SK-N-SH (cell line): ENCODE measurements around the gene UCK2. TPM values are rescaled to one million over a fixed set of nuclear protein-coding genes. Genes with fewer than 3 reads are reported as not detected.

Experiments
- CTCF ChIA-PET: fragments of 300-600, 350-600 bp; formaldehyde crosslinking; extraction: SDS; loops from one replicate; lab custom pipeline; 2021; lab: Yijun Ruan, JAX
- POLR2A ChIA-PET: fragments of 350-600 bp; sonication (Branson Sonifier 250); formaldehyde crosslinking; extraction: SDS; loops from one replicate; lab custom pipeline; 2020; ENCODE audit warnings: antibody characterized with exemption, inconsistent platforms; lab: Yijun Ruan, JAX
- DNase-seq: peaks from one replicate; pipeline ENCODE4 v3.0.0; 2012
- H2AFZ ChIP-seq: fragments of 200-600 bp; sonication (generic); 2 replicates; pipeline ENCODE4 v1.8.1; 2016; ENCODE audit warnings: antibody characterized with exemption, mild to moderate bottlenecking, low read depth
- H3F3A ChIP-seq: fragments of 200-600 bp; sonication (generic); replicated peaks from 2 replicates; pipeline ENCODE3; 2016; ENCODE audit warnings: antibody characterized with exemption, mild to moderate bottlenecking; ENCODE audit not compliant: insufficient read depth
- H3K27ac ChIP-seq, 2 experiments: fragments of 200-500 bp in 1 of 2; fragments of 200-600 bp in 1 of 2; sonication (Bioruptor generic) in 1 of 2; sonication (generic), shearing (Covaris generic) in 1 of 2; 2 replicates each; pipeline versions ENCODE4 v1.5.1 to v1.6.1; 2014 to 2016; ENCODE audit warnings: low read depth in 2 of 2, inconsistent platforms in 1 of 2, low read length in 1 of 2, mild to moderate bottlenecking in 1 of 2, mixed read lengths in 1 of 2
- H3K27me3 ChIP-seq: fragments of 200-600 bp; sonication (generic), shearing (Covaris generic); 2 replicates; pipeline ENCODE4 v1.6.1; 2016; ENCODE audit warnings: mixed run types; ENCODE audit not compliant: insufficient read depth
- H3K36me3 ChIP-seq, 2 experiments: fragments of 200-500 bp in 1 of 2; fragments of 200-600 bp in 1 of 2; sonication (Bioruptor generic) in 1 of 2; sonication (generic) in 1 of 2; replicated peaks in 1 of 2; 2 replicates each; pipeline versions ENCODE3 to v1.5.1; 2014 to 2016; ENCODE audit warnings: low read length in 1 of 2, mild to moderate bottlenecking in 1 of 2; ENCODE audit not compliant: insufficient read depth in 2 of 2, control insufficient read depth in 1 of 2
- H3K4me1 ChIP-seq, 2 experiments: fragments of 200-500 bp in 1 of 2; fragments of 200-600 bp in 1 of 2; sonication (Bioruptor generic) in 1 of 2; sonication (generic), shearing (Covaris generic) in 1 of 2; 2 replicates each; pipeline versions ENCODE4 v1.5.1 to v1.6.1; 2014 to 2016; ENCODE audit warnings: low read depth in 1 of 2, low read length in 1 of 2, mixed run types in 1 of 2; ENCODE audit not compliant: insufficient read depth in 2 of 2, control insufficient read depth in 1 of 2
- H3K4me2 ChIP-seq: fragments of 200-600 bp; sonication (generic), shearing (Covaris generic); 2 replicates; pipeline ENCODE4 v1.6.1; 2017; ENCODE audit warnings: mixed run types
- H3K4me3 ChIP-seq, 2 experiments: fragments of 200-500 bp in 1 of 2; fragments of 200-600 bp in 1 of 2; sonication (Bioruptor generic) in 1 of 2; sonication (generic), shearing (Covaris generic) in 1 of 2; 2 replicates each; pipeline versions ENCODE4 v1.5.1 to v1.8.1; 2014 to 2016; ENCODE audit warnings: low read depth in 2 of 2, inconsistent platforms in 1 of 2, low read length in 1 of 2, mild to moderate bottlenecking in 1 of 2, mixed read lengths in 1 of 2, moderate library complexity in 1 of 2
- H3K79me2 ChIP-seq: fragments of 200-600 bp; sonication (generic); 2 replicates; pipeline ENCODE4 v1.8.1; 2017; ENCODE audit warnings: mild to moderate bottlenecking; ENCODE audit not compliant: insufficient read depth
- H3K9ac ChIP-seq: fragments of 200-600 bp; sonication (generic); 2 replicates; pipeline ENCODE4 v1.6.1; 2017; ENCODE audit warnings: mixed run types
- H3K9me2 ChIP-seq: fragments of 200-600 bp; sonication (generic); 2 replicates; pipeline ENCODE4 v1.6.1; 2017; ENCODE audit warnings: mixed run types
- H3K9me3 ChIP-seq: fragments of 200-600 bp; sonication (generic); 2 replicates; pipeline ENCODE4 v1.6.1; 2017; ENCODE audit warnings: mixed run types, mild to moderate bottlenecking, moderate library complexity
- H4K20me1 ChIP-seq: fragments of 200-600 bp; sonication (generic); 2 replicates; pipeline ENCODE4 v1.6.1; 2017; ENCODE audit warnings: mild to moderate bottlenecking, mixed run types; ENCODE audit not compliant: insufficient read depth
- ELF1 ChIP-seq: IDR thresholded peaks from 2 replicates; pipeline ENCODE4 v1.4.0; 2012
- EZH2phosphoT487 ChIP-seq: fragments of 200-600 bp; sonication (generic); IDR thresholded peaks from 2 replicates; pipeline ENCODE4 v1.6.1; 2017; ENCODE audit warnings: low read depth, mixed run types, mild to moderate bottlenecking, antibody characterized with exemption, moderate library complexity, borderline replicate concordance
- FOXM1 ChIP-seq: IDR thresholded peaks from 2 replicates; pipeline ENCODE4 v1.4.0; 2012; ENCODE audit warnings: low read depth, mild to moderate bottlenecking
- JUND ChIP-seq: IDR thresholded peaks from 2 replicates; pipeline ENCODE4 v1.4.0; 2012
- NFIC ChIP-seq: IDR thresholded peaks from 2 replicates; pipeline ENCODE4 v1.4.0; 2012; ENCODE audit warnings: borderline replicate concordance
- RXRA ChIP-seq: IDR thresholded peaks from 2 replicates; pipeline ENCODE4 v1.4.0; 2012; ENCODE audit warnings: low read depth, mild to moderate bottlenecking, borderline replicate concordance
- SIN3A ChIP-seq: IDR thresholded peaks from 2 replicates; pipeline ENCODE4 v1.6.1; 2012; ENCODE audit warnings: low read depth, mild to moderate bottlenecking, low read length, moderate library complexity, borderline replicate concordance
- SMC3 ChIP-seq: IDR thresholded peaks from 2 replicates; pipeline ENCODE4 v1.6.1; 2012; ENCODE audit warnings: low read depth, low read length, improper control_type of control experiment
- WGBS: methylation state at CpG from one replicate; pipeline ENCODE4 v1.1.6; 2017; ENCODE audit warnings: low lambda C conversion rate; 5-methylcytosine and 5-hydroxymethylcytosine counted together
- polyA plus RNA-seq, 3 experiments: library from polyadenylated mRNA; depleted of rRNA; stranded (reverse); fragments of >200 nt; gene quantifications; 2 replicates each; pipeline ENCODE4 v1.2.3, GENCODE V29; 2012
- TF ChIP-seq, protein P1 (sequence below): IDR thresholded peaks from 2 replicates; pipeline ENCODE4 v1.4.0; 2012; ENCODE audit warnings: low read depth, borderline replicate concordance
- TF ChIP-seq, protein P2 (sequence below): IDR thresholded peaks from 2 replicates; pipeline ENCODE4 v1.4.0; 2012; ENCODE audit warnings: low read depth, borderline replicate concordance
- TF ChIP-seq, protein P3 (sequence below): fragments of 150-350 bp; IDR thresholded peaks from 2 replicates; pipeline ENCODE4 v1.6.1; 2017; ENCODE audit warnings: antibody characterized with exemption, low read length, low read depth, borderline replicate concordance
- TF ChIP-seq, protein P4 (sequence below): fragments of 150-350 bp; IDR thresholded peaks from 2 replicates; pipeline ENCODE4 v1.6.1; 2016; ENCODE audit warnings: mild to moderate bottlenecking, low read depth, low read length
- TF ChIP-seq, protein P5 (sequence below): IDR thresholded peaks from 2 replicates; pipeline ENCODE4; 2012

UCK2 gene
- polyA plus RNA-seq, 1 of the 3 experiments (the other 2 are of a cell fraction): 53.7 TPM

DNA sequence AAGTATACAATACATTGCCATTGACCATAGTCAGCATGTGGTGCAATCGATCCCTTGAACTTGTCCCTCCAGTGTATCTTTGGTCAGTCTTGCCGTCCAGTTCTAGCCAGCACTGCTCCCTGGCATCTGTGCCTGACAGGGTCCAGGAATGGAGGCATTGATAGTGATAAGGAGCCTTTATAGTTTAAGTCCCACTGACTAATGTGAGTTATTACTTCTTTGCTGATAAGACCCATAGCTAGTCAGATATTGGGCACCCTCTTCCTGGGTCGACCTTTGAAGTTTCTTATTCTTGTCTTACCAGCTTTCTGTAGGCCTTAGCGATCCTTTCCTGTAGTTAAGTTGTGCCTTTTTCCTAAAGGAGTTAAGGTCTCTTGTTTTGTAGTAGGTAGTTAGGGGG lies 13.0 kb downstream of the UCK2 start:
- Histone ChIP-seq H3F3A (no peaks in the 10 kb centered on the region), H3K4me2 (no peak overlapping the region), H3K79me2 (peaks cover 100% of the 10 kb centered on the region), H3K27ac (no peak overlapping the region), H2AFZ (no peak overlapping the region), H4K20me1 (peaks cover 38% of the 10 kb centered on the region), H3K9me2 (no peaks in the 10 kb centered on the region), H3K27me3 (no peaks in the 10 kb centered on the region), H3K9ac (no peak overlapping the region), H3K4me1 (peaks cover 11 to 15% of the 10 kb centered on the region in 2 experiments; a peak in 3 of 4 replicates), H3K36me3 (no peaks in the 10 kb centered on the region), H3K4me3 (no peak overlapping the region), H3K9me3 (no peaks in the 10 kb centered on the region)
- WGBS: 88% methylated on average over 4 of the region's 4 CpGs
- TF ChIP-seq, protein P1, sequence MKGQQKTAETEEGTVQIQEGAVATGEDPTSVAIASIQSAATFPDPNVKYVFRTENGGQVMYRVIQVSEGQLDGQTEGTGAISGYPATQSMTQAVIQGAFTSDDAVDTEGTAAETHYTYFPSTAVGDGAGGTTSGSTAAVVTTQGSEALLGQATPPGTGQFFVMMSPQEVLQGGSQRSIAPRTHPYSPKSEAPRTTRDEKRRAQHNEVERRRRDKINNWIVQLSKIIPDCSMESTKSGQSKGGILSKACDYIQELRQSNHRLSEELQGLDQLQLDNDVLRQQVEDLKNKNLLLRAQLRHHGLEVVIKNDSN: no peak
- TF ChIP-seq EZH2phosphoT487: no peak
- no peak for TF ChIP-seq ELF1
- no peak for TF ChIP-seq SMC3
- TF ChIP-seq, protein P2, sequence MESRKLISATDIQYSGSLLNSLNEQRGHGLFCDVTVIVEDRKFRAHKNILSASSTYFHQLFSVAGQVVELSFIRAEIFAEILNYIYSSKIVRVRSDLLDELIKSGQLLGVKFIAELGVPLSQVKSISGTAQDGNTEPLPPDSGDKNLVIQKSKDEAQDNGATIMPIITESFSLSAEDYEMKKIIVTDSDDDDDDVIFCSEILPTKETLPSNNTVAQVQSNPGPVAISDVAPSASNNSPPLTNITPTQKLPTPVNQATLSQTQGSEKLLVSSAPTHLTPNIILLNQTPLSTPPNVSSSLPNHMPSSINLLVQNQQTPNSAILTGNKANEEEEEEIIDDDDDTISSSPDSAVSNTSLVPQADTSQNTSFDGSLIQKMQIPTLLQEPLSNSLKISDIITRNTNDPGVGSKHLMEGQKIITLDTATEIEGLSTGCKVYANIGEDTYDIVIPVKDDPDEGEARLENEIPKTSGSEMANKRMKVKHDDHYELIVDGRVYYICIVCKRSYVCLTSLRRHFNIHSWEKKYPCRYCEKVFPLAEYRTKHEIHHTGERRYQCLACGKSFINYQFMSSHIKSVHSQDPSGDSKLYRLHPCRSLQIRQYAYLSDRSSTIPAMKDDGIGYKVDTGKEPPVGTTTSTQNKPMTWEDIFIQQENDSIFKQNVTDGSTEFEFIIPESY: no peak
- no peak for TF ChIP-seq NFIC
- no peak for TF ChIP-seq JUND
- no peak for TF ChIP-seq SIN3A
- TF ChIP-seq, protein P3, sequence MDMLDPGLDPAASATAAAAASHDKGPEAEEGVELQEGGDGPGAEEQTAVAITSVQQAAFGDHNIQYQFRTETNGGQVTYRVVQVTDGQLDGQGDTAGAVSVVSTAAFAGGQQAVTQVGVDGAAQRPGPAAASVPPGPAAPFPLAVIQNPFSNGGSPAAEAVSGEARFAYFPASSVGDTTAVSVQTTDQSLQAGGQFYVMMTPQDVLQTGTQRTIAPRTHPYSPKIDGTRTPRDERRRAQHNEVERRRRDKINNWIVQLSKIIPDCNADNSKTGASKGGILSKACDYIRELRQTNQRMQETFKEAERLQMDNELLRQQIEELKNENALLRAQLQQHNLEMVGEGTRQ: no peak
- TF ChIP-seq, protein P4, sequence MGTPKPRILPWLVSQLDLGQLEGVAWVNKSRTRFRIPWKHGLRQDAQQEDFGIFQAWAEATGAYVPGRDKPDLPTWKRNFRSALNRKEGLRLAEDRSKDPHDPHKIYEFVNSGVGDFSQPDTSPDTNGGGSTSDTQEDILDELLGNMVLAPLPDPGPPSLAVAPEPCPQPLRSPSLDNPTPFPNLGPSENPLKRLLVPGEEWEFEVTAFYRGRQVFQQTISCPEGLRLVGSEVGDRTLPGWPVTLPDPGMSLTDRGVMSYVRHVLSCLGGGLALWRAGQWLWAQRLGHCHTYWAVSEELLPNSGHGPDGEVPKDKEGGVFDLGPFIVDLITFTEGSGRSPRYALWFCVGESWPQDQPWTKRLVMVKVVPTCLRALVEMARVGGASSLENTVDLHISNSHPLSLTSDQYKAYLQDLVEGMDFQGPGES: no peak
- POLR2A ChIA-PET: no interaction called here
- CTCF ChIA-PET: no interaction called here
- no peak for DNase-seq

DNA sequence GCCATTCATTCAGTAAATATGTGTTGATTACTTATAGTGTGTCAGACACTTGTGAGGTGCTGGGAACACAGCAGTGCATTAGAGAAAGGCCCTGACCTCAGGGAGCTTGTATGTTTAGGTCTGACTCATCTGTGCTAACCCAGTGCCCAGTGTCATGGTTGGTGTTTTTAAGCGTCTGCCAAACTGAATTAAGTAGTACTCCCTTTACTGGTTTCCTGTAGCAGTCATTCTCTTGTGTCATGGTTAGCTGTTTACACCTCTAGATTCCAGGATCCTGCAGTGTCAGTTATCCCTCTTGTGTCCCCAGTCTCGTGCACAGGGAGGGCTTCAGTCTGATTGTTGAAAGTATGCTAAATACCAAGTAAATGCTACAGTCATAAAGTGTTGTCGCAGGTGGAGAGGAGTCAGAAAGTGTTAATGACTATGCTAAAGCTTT lies 14.2 kb downstream of the UCK2 start:
- Histone ChIP-seq H3K79me2 (peaks cover 100% of the 10 kb centered on the region), H3K4me1 (peaks cover 11 to 16% of the 10 kb centered on the region in 2 experiments; a peak in 3 of 4 replicates), H3K36me3 (no peaks in the 10 kb centered on the region), H3K9me3 (no peaks in the 10 kb centered on the region), H3K9ac (no peak overlapping the region), H3K4me2 (no peak overlapping the region), H3K4me3 (no peak overlapping the region), H4K20me1 (peaks cover 40% of the 10 kb centered on the region), H3K27me3 (no peaks in the 10 kb centered on the region), H3K9me2 (no peaks in the 10 kb centered on the region), H2AFZ (no peak overlapping the region), H3F3A (no peaks in the 10 kb centered on the region), H3K27ac (no peak overlapping the region)
- 87% methylated on average over 3 of the region's 3 CpGs for WGBS
- DNase-seq: no peak
- no peak for TF ChIP-seq RXRA
- TF ChIP-seq FOXM1: no peak
- TF ChIP-seq, protein P5, sequence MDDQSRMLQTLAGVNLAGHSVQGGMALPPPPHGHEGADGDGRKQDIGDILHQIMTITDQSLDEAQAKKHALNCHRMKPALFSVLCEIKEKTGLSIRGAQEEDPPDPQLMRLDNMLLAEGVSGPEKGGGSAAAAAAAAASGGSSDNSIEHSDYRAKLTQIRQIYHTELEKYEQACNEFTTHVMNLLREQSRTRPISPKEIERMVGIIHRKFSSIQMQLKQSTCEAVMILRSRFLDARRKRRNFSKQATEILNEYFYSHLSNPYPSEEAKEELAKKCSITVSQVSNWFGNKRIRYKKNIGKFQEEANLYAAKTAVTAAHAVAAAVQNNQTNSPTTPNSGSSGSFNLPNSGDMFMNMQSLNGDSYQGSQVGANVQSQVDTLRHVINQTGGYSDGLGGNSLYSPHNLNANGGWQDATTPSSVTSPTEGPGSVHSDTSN: 0 out of 2 replicates have a peak, but pooled peaks have one; percentile 8
- ChIA-PET CTCF (no interaction called here), POLR2A (no interaction called here)
